SIG-M5 treated with dmso at 0.1 percent for 504 hours (cell line): Measurements from ENCODE around the gene GDF3.
"Not testable (repeated sequence)": the region's sequence is repeated elsewhere in the genome, so short reads cannot be mapped to it uniquely, and the experiment has no call there.

Source experiments
- DNase-seq: peaks from one replicate; lab custom pipeline; 2025; ENCODE audit not compliant: unreplicated experiment; lab: John Stamatoyannopoulos, UW

The GDF3 gene

DNA sequence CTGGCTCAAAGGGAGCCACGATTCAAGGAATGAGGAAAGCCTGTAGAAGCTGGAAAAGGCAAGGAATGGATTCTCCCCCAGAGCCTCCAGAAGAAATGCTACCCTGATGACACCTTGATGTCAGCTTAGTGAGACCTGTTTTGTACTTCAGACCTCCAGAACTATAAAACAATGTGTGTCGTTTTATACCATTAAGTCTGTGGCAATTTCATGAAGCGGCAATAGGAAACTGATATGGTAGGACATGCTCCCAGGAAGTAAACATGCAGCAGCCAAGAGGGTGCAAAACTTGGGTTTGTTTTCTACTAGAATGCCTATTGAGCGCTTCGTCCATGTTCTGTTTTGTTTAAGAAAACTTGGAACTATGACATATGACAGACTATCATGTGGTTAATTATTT lies 27.4 kb downstream of the GDF3 start:
- DNase-seq, result no peak

DNA sequence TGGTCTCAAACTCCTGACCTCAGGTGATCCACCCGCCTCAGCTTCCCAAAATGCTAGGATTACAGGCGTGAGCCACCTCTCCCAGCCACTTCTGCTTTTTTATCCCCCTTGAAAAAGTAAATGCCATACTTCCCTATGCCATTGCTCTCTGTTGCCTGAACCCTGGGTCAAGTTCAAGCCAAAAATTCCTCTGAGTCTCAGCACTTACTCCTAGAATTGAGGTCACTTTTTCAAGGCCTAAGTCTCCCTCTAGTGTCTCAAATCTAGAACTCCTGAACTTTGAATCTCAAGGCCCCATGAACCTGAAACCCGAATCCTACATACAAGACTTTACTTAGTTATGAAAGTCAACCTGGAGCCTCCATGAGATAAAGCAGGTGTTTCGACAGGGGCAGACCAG lies 28.4 kb downstream of the GDF3 start:
- DNase-seq, result peak; percentile 59

DNA sequence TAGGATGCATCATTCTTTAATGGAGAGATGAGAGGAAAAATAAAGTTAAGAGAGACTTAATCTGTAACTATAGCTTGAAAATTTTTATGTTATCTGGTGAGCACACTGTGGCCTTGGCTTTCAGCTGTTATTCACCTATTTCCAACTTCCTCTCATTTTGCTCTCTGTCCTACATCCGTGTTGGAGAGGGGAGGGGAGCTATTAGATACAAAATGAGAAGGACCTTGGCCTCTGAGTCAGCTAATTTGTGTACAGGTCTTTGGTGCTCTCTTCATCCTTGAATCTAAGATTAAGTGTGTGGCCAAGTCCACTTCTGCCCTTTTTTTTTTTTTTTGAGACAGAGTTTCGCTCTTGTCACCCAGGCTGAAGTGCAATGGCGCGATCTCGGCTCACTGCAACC lies 29.0 kb downstream of the GDF3 start:
- DNase-seq, result no peak

DNA sequence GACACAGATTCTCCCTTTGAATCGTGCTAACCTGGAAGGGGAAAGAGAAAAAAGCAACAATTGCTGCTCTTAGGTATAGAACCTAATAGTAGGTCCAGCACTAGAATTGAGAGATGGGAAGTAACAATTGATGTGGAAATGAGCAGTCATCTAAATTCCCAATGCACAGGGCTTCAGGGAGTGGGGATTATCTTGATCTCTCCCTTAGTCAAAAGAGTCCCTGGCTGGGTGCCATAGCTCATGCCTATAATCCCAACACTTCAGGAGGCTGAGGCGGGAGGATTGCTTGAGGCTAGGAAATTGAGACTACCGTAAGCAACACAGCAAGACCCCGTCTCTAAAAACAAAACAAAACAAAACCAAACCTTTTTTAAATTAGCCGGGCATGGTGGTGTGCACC lies 33.8 kb downstream of the GDF3 start:
- DNase-seq, result no peak

DNA sequence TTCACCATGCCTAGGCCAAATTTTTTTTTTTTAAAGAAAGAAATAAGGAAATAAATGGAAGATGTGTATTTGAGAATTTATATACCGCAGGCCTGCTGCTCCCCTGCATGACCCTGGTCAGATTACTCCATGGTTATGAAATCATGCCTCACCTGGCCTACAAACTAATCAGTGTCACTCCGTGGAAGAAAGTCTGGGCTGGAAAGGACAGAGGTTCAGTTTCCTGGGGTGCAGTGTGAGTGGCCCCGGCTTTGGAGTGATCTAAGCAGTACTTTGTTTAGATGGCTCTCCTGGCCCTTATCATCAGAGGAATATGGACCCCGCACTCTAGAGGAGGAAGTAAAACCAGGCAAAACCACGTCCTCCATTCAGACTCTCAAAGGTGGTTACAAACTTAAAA lies 39.5 kb downstream of the GDF3 start:
- no peak for DNase-seq

DNA sequence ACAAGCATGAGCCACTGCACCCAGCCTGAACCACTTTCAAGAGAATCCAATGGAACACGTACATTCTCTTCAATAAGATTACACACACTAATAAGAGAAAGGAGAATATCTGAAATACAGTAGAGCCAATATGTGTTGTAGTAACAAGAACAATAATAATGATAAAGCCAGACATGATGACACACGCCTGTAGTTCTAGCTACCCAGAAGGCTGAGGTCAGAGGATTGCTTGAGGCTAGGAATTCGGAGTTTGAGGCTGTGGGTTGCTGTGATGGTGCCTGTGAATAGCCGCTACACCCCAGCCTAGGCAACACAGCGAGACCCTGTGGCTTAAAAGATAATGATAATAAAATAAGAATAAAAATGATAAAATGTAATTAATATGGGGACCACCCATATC lies 45.5 kb downstream of the GDF3 start:
- DNase-seq, result no peak

DNA sequence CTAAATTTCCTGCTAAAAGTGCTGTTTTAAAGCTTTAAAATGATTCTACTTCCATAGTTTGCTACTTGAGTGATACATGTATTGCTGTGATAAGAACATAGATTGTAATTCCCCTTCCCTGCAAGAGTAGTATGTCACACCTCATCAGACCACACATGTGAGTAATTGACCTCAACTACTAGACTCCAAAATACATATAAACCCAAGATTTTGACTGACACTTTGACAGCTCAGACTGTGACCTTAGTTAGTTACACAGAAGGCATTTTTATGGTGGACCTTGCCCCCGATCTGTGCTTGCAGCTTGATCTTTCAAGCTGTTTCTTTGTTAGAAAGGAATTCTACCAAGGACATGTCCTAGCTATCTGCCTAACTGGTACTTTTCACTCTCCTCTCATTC lies 48.5 kb downstream of the GDF3 start:
- no peak for DNase-seq

DNA sequence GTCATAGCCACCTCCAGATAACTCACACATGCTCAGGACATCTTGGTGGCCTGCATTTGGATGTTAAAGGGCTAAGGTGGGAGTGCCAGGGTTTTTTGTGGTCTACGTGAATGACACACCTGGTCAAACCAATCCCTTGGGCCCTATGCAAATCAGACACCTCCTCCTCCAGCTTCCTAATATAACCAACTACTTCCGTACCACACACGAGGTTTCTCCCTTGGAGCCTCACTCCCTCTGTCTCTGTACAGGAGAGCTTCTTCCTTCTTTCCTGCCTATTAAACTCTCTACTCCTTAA lies 49.4 kb downstream of the GDF3 start:
- no peak for DNase-seq

DNA sequence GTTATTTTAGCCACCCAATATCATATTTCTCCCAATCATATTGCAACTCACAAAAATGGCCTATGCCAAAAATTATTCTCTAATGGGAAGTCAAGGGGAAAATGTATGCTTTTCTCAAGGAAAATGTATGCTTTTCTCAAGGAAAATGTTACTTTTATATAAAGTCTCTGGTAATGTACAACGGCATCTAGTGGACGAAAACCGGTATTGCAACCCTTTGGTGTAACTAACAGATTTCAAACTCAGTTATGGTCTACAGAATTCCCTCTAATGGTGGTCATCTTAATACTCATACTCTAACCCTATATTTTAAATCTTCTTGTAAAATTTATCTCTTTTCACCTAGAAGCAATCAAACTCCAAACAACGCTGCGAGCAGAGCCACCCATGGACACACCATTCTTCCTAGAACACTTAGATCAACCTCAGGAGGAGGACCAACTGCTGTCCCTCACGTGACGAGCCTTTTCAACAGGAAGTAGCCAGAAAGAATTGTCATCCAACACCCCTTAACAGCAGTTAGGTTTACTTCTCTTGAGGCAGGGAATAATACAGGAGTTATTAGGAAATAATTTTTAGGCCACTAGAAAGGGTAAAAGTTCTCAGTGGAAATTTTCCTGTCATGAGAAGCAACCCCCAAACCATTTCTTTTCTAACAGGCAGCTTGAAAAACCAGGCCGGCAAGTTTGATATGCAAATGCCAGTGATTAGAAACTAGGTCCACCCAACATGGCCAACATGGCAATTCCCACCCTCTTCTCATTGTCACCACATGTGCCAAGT lies 50.0 kb downstream of the GDF3 start:
- peak; percentile 47 for DNase-seq

DNA sequence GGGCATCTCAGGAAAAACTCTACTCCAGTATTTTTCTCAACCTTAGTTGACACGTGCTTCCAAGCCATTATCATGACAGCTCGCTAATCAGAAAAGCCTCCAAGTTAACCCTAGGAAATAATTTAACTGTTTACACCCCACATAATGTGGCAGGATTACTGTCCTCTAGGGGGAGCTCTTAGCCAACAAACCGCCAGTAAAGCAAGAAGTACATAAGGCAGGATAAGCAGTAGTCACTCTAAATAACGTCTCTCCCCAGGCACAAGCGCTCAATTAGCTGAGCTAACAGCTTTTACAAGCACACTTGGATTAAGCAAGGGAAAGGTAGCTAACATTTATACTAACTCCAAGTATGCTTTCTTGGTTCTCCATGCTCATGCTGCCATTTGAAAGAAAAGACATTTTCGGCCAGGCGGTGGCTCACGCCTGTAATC lies 52.7 kb downstream of the GDF3 start:
- peak; percentile 25 for DNase-seq

DNA sequence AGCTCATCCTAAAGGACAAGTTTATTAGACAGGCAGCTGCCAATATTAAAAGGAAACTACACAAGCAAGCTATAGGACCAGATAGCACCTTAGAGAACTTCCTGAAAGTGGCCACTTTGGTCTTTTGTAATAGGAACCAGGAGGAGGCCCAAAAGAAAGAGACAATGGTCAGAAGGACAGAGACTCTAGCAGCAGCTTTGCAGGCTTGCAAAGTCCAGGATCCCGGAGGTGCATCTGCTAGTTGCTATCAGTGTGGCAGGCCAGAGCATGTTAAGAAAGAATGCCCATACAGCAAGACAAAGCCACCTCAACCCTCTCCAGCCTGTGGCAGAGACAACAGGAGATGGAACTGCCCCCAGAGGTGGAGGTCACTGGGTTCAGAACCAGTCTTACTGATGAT lies 53.3 kb downstream of the GDF3 start:
- DNase-seq, result no peak

DNA sequence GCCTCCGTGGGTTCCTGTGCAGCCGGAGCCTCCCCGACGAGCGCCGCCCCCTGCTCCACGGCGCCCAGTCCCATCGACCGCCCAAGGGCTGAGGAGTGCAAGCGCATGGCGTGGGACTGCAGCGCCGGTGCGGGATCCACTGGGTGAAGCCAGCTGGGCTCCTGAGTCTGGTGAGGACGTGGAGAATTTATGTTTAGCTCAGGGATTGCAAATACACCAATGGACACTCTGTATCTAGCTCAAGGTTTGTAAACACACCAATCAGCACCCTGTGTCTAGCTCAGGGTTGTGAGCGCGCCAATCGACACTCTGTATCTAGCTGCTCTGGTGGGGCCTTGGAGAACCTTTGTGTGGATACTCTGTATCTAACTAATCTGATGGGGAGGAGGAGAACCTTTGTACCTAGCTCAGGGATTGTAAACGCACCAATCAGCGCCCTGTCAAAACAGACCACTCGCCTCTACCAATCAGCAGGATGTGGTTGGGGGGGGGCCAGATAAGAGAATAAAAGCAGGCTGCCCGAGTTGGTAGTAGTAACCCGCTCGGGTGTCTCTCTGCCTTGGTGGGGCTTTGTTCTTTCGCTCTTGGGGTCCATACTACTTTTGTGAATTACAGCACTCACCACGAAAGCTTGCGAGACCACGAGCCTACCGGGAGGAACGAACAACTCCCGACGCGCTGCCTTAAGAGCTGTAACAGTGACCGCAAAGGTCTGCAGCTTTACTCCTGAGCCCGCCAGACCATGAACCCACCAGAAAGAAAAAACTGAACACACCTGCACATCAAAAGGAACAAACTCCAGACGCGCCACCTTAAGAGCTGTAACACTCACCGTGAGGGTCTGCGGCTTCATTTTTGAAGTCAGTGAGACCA lies 55.2 kb downstream of the GDF3 start:
- DNase-seq, result not testable (repeated sequence)
